Measurements from ENCODE around the gene SMURF1.
"Not testable (repeated sequence)": the region's sequence is repeated elsewhere in the genome, so short reads cannot be mapped to it uniquely, and the experiment has no call there.

The SMURF1 gene

GRCh38 chr7:99120916-99121315 is 23.0 kb downstream of the SMURF1 start:
- no peak for DNase-seq

GRCh38 chr7:99120501-99120900 is 23.4 kb downstream of the SMURF1 start:
- DNase-seq, result no peak

- DNase-seq, result no peak
These were observed 25.8 kb downstream of the SMURF1 start for GRCh38 chr7:99118077-99118476.

- DNase-seq, result no peak
These were observed 27.8 kb downstream of the SMURF1 start for GRCh38 chr7:99116144-99116543.

GRCh38 chr7:99115379-99115778 is 28.5 kb downstream of the SMURF1 start:
- DNase-seq, result no peak

GRCh38 chr7:99112979-99113378 is 30.9 kb downstream of the SMURF1 start:
- DNase-seq, result no peak

- DNase-seq, result peak; percentile 21
These were observed 31.8 kb downstream of the SMURF1 start for GRCh38 chr7:99112097-99112496.

- no peak for DNase-seq
These were observed 32.3 kb downstream of the SMURF1 start for GRCh38 chr7:99111591-99111990.

GRCh38 chr7:99109108-99110051 is 34.5 kb downstream of the SMURF1 start:
- no peak for DNase-seq

- no peak for DNase-seq
These were observed 35.3 kb downstream of the SMURF1 start for GRCh38 chr7:99108613-99109012.

GRCh38 chr7:99106821-99107241 is 37.1 kb downstream of the SMURF1 start:
- DNase-seq, result peak; percentile 40

- DNase-seq, result no peak
These were observed 37.5 kb downstream of the SMURF1 start for GRCh38 chr7:99106411-99106810.

GRCh38 chr7:99105756-99106155 is 38.2 kb downstream of the SMURF1 start:
- DNase-seq, result no peak

- DNase-seq, result no peak
These were observed 39.3 kb downstream of the SMURF1 start for GRCh38 chr7:99104631-99105030.

- not testable (repeated sequence) for DNase-seq
These were observed 40.1 kb downstream of the SMURF1 start for GRCh38 chr7:99103836-99104235.

GRCh38 chr7:99102809-99103690 is 40.9 kb downstream of the SMURF1 start:
- peak; percentile 82 for DNase-seq

GRCh38 chr7:99102361-99102760 is 41.5 kb downstream of the SMURF1 start:
- DNase-seq, result no peak

- not testable (repeated sequence) for DNase-seq
These were observed 42.4 kb downstream of the SMURF1 start for GRCh38 chr7:99101516-99101915.

GRCh38 chr7:99099499-99100077 is 44.3 kb downstream of the SMURF1 start:
- no peak for DNase-seq

GRCh38 chr7:99098824-99099498 is 44.9 kb downstream of the SMURF1 start:
- no peak for DNase-seq

GRCh38 chr7:99098286-99098823 is 45.6 kb downstream of the SMURF1 start:
- DNase-seq, result peak; percentile 53

- DNase-seq, result no peak
These were observed 46.2 kb downstream of the SMURF1 start for GRCh38 chr7:99097730-99098129.

Measured in activated CD4-positive, alpha-beta T cell treated with anti-CD3 and anti-CD28 coated beads, Interleukin-2, Interleukin-6, amounts not matched to agents 100 ng/mL and 50 ng/mL, durations not matched to agents 16 hours and 8 hours (primary cell).